ENCODE measurements around the gene AFF4.

GRCh38 chr5:132901730-132902129, 61.7 kb downstream of the AFF4 start:
- no peak for TF ChIP-seq CTCF (conservative IDR thresholded peaks at IDR 0.05 in 1 of 2, IDR thresholded peaks at IDR 0.05 in 1 of 2; ENCODE audit: extremely low read depth in 1 of 2, insufficient read depth in 1 of 2, low read depth in 1 of 2, low read length in 2 of 2)
- no peak for TF ChIP-seq EZH2 (IDR thresholded peaks at IDR 0.05; ENCODE audit: borderline replicate concordance, low read length)
